CD4-positive, alpha-beta T cell treated with Interleukin-10 for 1 hour (primary cell): Measurements from ENCODE around the gene SPOCK3.

Experiments
- DNase-seq: peaks from one replicate; pipeline ENCODE4 v3.0.0-alpha.2; 2020

Gene SPOCK3

DNA sequence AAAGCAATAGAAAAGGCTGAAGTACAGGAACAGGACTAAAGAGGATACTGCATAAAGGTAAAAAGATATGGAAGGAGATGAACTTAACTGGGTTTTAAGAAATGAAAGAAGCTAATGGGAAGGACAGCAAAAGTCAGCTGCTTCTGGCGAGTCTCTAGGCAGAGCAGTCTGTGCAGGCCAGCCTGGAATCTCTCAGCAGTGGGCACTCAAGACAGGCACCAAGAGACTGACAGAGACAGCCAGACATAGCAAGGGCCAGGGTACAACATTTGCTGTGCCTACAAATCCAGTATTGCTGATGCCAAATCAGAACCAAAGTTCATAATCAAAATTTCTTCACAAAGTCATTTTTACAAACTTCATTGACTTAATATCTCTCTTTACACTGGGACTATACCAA lies 62.4 kb downstream of the SPOCK3 start:
- DNase-seq, result no peak

DNA sequence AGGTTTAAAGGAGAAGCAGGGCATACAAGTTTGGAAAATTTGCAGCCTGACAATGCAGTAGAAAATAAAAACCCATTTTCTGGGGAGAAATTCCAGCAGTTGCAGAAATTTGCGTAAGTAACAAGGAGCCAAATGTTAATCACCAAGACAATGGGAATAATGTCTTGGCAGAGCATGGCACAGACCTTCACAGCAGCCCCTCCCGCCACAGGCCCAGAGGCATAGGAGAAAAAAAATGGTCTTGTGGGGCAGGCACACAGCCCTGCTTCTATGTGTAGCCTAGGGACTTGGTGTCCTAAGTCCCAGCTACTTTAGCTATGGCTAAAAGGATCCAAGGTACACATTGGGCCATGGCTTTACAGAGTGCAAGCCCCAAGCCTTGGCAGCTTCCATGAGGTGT lies 65.7 kb downstream of the SPOCK3 start:
- no peak for DNase-seq

DNA sequence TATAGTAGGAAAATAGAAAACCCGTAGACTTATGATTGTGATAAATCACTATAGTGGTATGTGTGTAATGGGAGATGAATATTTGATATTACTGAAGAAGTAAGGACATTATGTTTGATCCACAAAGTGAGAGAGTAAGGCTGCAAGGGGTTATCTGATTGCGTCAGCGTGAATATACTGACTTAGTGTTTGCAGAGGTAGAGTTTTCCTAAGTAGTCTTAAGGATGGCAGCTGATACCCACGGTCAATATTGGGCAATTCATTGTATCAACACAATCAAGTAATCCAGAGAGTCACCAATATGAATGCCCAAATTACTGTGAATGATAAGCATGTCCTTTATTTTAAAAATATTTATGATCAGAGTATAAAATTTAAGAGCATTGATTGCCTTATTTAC lies 83.7 kb downstream of the SPOCK3 start:
- no peak for DNase-seq

DNA sequence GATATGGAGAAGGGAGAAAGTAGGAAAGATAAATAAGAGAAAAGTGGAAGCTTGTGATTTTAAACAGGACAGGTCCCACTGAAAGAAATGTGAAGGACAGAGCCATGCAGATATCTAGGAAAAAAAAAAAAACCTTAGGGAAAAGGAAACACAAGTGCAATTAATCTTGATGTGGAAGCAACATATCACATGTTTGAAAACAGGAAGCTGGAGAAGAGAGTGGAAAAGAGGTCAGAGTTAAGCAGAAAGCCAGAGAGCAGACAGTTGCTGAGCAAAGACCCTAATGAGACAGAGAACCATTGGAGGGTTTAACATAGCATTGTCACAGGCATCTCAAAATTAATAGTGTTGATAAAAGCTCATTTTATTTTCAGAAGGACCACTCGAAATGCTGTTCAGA lies 89.7 kb downstream of the SPOCK3 start:
- DNase-seq, result no peak

DNA sequence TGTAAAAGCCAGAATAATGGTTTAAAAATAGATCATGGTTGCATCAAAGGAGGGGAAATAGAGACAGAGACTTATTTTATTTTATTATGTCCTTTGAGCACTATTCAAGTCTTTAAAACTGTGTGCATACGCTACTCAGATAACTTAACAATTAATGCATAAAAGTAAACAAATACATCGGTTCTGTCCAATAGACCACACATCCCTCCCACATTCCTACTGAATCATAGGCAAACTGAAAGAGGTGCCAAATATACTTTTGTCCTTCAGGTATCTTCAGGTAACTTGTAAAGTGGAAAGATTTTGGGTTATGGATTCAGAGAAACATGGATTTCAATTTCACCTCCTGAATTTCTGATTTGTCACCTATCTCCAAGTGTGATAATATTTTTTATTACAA lies 91.3 kb downstream of the SPOCK3 start:
- no peak for DNase-seq

DNA sequence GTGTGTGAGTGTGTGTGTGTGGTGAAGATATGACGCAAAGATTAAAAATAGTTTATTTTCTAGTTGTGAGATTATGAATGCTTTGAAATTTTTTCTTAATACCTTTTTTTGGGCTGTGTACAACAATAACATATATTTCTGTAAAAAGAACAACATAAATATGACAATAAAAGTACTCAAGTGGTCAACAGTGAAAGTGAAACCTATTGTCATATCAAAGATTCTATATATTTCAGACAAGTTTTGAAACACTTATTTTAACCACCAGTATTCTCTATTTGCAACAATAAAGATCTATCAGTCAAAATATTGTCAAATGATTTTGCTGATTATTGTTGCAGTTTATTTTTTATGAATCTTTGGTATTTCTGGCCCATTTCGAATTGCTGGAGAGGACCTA lies 98.0 kb downstream of the SPOCK3 start:
- DNase-seq, result no peak

DNA sequence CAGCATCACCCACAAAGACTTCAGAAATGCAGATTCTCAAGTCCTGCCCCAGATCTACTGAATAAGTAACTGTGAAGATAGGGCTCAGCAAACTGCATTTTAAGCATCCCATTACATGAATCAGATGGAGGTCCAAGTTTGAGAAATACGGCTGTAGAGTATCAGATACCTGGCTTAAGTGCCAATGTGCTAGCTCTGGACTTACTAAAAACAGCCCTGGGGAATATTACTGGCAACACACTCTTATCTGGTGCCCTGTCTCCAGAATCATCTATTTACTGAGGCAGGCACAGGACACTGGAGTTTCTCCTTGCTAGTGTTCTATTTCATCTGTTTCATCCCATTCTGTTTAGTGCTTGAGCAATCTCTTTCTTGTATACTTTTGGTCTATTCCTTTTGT lies 105.1 kb downstream of the SPOCK3 start:
- no peak for DNase-seq

DNA sequence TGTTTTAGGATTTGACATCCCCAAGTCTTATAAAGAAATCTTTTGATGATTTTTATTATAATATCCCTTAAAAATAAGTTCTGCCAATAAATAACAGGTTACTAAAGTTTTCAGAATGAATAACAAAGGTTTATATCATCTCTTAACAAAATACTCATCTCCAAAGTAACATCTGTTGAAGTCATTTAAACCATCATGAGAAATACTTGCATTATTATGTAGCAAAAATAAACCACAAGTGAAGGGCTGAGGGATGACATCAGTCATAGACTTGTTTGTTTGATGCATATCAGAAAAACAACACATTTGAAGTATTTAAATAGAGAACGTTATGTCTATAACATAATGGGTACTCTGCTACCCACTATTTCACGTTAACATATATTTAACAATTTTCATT lies 114.9 kb downstream of the SPOCK3 start:
- no peak for DNase-seq

DNA sequence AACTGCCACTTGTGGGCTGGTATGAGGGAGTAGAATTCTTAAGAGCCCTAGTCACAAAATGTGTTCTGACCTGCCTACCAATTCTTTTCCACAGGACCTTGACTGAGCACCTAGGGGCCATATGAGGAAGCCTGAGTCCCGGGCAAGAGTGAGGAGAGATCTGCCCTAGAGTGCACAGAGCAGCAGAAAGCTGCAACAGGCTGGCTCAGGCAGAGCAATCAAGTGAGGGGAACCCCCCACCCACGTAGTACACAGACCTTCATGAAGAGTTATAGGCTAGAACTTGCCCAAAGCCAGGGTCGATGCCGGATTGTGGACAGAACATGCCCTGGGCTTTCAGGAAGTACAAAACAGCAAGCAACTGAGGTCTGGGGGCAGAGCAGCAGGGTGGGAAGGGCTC lies 117.0 kb downstream of the SPOCK3 start:
- DNase-seq, result no peak

DNA sequence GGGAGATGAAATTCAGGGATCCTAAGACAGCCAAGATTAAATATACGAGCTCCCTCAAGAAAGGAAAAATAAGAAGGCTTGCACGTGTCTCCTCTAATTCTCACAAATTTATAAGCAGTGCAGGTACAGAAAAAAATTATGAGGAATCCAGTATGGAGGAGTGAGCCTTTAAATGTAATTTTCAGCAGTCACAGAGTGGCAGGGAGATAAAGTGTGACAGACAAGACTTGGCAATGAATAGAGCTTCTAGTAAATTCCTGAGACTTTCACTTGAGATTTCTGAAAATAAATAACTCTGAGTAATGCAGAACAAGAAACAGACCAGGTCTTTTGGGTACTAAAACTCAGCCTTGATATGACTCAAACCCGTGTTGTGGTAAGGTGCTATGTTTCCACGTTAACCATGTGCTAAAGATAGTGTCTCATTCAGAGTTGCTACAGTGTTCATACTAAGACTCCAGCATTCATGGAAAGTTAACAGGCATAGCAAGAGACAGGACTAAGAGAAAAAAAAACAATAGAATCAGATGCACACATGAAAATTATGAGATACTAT lies 119.8 kb downstream of the SPOCK3 start:
- no peak for DNase-seq

DNA sequence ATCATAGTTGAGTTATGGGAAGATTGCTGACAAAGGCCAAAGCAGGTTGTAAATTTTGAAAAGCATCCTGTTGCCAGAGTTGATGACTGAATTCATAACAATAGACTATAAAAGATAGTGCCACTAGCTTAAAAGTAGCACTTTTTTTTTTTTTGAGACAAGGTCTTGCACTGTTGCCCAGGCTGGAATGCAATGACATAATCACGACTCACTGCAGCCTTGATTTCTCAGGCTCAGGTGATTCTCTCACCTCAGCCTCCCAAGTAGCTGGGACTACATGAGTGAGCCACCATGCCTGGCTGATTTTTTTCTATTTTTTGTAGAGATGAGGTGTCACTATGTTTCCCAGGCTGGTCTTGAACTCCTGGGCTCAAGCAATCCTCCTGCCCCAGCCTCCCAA lies 122.7 kb downstream of the SPOCK3 start:
- no peak for DNase-seq

DNA sequence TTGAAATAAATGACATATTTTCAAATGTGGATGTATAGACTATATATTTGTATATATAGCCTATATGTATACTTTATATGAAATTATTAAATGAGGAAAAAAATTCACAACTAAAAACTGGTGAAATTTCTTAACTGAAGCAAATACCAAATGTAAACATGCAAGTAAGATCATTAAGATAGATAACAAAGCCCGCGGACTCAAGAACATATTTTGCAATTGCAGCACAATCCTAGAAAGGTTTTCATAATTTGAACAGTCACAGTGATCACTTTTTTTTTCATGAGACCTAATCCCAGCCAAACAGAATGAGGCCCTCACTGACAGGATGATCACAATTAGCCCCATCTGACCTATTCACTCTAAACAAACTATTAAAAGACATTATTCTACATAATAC lies 123.2 kb downstream of the SPOCK3 start:
- no peak for DNase-seq

DNA sequence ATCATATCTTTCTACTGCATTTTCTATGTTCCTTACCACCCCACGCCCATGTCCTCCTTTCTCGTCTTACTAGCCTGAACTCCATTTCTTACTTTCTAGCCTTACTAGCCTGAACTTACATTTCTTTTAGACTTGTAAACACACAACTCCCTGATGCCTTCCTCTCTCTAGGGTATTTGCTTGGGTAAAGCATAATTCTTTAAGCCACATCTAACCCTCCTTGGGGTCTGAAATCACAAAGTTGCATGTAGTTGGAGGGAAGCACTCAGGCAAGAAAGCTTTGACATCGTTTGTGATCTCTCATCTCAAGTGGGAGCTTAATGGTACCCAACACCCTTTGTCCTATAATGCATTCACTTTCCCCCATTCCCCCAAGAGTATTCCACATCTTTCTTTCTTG lies 124.4 kb downstream of the SPOCK3 start:
- DNase-seq, result no peak

DNA sequence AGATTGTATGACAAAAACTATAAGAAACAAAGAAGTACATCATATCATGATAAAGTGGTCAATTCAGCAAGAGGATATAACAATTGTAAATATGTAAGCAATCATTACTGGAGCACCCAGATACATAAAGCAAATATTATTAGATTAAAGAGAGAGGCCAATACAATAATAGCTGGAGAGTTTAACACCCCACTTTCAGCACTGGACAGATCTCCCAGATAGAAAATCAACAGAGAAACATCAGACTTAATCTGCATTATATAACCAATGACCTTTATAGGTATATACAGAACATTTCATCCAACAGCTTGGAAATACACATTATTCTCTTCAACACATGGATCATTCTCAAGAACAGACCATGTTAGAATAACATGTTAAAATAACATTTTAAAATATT lies 128.4 kb downstream of the SPOCK3 start:
- DNase-seq, result no peak

DNA sequence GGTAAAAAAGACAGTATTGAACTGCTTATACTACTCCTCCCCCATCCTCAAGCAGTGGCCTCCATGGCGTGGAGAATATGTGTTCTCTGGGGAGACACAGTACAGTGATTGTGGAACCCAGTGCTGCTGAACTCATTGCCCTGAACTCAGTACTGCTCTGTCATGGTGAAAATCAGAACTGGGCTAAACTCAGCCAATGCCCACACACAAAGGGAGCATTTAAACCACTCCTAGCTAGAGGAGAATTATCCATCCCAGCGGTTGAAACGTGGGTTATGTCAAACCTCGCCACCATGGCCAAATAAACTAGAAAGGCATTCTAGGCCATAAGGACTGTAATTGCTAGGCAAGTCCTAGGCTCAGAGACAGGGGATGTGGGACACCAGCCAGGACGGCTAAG lies 131.8 kb downstream of the SPOCK3 start:
- no peak for DNase-seq

DNA sequence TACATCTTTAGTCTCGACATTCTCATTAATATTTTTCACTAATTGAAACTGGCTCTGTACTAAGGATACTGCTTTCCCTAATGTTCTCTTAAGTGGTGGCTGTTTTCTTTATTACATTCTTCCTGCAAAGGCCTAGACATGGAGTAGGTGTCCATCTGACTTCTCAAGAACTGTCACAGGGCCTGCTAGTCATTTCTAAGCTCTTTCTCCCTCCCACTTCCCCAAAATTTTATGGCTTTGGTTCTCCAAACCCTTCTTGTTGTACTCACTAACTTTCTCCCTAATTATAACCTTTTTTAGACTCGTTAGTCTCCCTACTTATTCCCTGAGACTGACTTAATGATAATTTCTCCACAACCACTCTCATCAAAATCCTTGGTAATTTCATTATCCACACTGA lies 133.3 kb downstream of the SPOCK3 start:
- no peak for DNase-seq

DNA sequence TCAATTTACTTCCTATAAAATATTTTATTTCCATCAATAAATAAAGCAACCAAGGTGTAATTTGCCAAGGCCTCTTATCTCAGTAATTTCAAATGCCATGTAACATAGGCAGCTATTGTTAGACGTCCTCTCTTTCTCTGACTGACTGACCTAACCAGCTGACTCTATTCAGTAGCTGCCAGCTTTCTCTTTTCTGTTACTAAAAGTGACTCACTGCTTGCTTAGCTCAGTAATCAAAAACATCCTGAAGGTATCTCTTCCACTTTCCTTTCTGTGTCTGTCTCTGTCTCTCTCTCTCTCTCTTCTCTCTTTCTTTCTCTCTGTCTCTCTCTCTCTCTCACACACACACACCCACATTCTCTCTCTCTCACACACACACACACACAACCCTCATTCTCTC lies 134.2 kb downstream of the SPOCK3 start:
- no peak for DNase-seq

DNA sequence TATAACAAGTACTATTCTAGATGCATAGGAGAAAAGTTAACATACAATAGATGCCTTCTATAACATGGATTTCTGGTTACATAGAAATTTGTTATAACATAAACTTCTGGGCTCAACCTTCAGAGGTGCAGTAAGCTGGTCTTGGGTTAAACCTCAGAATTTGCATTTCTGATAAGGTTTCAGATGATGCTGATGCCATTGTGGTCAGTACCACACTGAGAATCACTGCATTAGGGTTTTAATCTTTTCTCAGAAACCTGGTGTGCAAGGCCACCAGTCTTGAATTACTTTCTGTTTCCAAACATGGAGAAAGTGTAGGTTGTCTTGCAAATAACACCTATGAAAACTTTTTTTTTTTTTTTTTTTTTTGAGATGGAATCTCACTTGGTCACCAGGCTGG lies 146.2 kb downstream of the SPOCK3 start:
- no peak for DNase-seq

DNA sequence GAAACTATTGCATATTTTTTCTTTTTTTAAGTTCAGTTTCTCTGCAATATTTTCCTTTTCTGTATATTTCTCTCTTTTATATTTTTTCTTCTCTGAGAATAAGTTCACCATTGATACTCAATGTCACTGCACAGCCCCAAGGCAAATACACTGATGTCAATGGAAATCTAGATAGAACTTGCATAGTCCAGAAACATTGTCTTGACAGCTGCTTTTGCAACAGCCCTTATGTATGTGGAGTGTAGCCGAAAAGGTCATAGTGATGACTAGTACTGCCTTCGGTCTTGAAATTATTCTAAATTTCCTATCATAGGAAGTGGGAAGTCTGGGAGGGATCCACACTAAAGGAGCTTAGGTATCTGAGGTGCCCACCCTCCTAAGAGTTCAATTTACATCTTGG lies 150.0 kb downstream of the SPOCK3 start:
- DNase-seq, result no peak

DNA sequence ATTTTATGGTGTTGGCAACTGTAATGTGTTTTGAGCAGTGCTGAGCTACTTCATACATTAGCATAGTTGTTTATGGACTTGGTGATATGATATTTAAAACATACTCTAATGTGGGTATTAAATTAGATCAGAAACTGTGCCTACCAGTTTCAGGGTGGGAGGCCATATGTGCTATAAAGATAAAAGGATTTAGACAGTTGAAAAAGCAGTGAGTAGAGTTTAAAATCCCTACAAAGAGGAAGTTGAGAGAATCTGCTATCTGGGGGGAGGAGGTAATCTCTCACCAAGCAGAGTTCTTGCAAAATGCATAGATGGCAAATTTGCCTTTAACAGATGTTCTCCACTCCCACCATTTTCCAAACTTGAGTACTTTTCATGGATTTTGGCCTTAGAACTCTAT lies 154.5 kb downstream of the SPOCK3 start:
- DNase-seq, result no peak

DNA sequence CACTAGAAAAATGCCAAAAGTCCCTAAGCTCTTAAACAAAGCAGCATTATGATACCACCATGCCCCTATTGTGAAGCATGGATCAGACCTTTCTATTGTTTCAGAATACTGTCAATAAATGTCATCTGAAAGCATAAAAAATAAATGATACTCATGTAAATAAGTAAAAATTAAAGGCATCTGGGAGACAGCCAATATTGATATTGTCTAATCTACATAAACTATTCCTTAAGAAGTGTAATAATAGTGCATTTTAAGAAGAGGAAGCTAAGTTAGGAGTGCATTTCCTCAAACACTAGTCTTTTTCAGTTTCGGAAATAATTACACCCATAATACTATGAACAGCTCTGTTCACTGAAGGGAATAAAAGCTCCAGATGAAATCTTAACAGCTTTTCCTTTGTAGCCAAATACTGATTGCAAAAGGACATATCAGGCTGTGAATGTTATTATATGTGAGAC lies 181.6 kb downstream of the SPOCK3 start:
- no peak for DNase-seq

DNA sequence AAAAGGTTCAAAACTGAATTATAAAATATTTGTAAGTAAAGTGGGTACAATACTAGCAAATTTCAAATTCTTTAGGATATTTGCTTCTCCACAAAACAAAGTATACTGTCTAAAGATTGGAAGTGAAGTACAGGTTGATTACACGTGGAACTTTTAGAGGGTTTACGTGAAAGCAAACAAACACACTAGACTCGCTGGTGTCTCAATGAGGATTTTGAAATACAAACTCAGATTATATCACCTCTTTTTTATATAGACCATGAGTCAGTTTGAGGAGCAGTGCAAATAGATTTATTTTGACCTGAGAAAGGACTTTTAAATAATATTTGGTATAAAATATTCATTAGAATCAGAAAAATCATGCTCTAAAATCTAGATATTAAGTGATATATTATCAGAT lies 185.0 kb downstream of the SPOCK3 start:
- no peak for DNase-seq

DNA sequence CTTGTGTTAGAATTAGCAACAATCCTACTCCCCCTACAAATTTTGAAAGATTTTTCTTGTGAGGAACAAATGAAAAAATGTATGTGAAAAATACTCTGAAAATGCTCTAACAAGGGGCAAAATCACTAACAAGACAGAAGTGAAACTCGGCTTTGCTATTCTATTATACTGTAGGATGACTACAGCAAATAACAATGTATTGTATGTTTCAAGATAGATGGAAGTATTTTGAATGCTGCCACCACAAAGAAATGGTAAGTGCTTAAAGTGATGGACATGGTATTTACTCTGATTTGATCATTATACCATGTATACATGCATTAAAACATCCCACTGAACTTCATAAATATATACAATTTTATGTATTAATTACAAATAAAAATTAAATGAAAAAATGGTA lies 192.8 kb downstream of the SPOCK3 start:
- DNase-seq, result no peak

DNA sequence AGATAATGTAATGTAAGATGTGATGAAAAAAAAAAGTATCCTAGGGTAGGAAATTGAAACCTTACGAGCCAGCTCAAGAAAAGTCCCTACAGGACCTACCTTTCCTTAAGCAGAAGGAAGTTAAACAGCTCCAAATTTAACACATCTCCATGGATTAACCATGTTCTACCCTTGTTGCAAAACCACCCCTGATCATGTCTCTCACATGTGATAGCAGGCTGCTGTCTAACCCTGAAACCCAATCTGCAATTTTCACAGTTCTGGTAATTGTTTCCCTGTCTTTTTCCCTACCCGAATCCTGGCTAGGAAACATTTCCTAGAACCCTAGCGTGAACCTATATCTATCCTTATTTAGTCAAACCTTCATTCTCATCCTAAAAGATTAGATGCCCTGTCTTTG lies 198.9 kb downstream of the SPOCK3 start:
- no peak for DNase-seq

DNA sequence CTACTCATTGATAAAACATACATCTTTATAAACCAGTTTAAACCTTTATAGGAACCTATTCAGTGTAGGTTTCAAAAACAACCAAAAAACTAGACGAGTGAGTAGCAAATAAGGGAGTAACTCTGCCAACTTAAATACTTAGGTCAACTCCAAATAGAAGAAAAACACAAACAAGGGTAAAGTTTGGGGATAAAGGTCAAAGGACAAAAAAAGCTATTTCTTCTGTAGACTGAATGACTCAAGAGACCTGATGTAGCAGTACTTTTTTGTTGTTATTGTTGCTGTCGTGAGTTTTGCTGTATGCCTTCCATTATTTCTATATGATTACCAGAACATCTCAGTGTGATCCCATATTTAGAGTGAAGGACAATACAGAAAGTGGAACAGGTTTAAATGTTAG lies 199.3 kb downstream of the SPOCK3 start:
- no peak for DNase-seq

DNA sequence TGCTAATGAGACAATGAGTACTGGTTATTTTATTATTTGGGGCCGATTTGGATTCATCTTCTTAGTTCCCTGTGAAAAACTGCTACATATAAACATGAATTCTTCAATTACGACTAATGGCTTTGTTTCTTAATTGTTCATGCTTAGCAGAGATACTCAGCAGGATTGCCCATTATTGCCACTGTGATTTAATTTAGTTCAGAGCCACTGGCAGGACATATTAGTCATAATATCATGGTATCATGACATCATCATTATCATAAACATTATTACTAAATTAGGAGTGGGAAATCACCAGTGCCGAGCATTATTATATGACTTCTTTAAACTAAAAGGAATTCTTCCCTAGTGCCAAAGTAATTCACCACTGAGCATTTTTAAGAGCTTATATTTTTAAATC lies 201.4 kb downstream of the SPOCK3 start:
- no peak for DNase-seq
